HG03064 (cell line): ENCODE data around the gene SERPINA6.
"Not testable (repeated sequence)": the region's sequence is repeated elsewhere in the genome, so short reads cannot be mapped to it uniquely, and the experiment has no call there.

Experiments
- ATAC-seq: cut with Tn5 transposase; IDR thresholded peaks from one replicate; pipeline ENCODE4 v1.9.1; 2021; ENCODE audit warnings: low read depth; ENCODE audit not compliant: unreplicated experiment

Gene SERPINA6

DNA sequence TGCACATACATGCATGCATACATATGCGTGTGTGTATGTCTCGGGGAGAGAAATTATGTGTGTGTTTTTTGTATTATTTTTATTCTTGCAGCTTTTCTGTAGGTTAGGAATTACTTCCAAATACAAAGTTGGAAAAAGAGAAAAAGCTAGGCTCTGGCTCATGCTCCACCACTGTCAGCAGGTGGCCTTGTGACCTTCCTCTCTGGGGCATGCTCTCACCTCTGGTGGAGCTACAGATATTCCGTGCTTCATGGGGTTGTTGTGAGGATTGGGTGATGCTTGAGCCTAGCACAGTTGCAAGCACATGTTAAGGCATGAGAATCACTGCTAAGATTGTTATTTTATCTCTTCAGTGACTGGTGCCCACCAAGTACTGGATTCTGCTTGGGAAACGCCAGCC lies 6.7 kb upstream of the SERPINA6 start:
- ATAC-seq: no peak

DNA sequence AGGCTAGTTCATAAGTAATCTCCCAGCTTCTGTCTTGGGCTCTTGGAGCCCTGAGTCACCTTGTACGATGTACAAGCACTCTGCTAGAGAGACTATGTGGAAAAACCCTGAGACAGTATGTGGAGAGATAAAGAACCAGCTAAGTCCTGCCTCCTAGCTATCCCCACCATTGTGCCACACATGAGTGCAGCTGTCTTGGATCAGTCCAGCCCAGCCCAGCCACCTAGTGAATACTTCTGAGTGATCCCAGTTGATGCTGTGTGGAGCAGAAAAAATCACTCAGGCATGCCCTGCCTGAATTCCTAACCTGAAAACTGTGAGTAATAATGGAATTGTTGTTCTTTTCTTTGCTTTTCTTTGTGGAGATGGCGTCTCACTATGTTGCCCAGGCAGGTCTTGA lies 5.1 kb upstream of the SERPINA6 start:
- no peak for ATAC-seq

GRCh38 chr14:94321421-94322271 lies 1.5 kb downstream of the SERPINA6 start:
- ATAC-seq: no peak

DNA sequence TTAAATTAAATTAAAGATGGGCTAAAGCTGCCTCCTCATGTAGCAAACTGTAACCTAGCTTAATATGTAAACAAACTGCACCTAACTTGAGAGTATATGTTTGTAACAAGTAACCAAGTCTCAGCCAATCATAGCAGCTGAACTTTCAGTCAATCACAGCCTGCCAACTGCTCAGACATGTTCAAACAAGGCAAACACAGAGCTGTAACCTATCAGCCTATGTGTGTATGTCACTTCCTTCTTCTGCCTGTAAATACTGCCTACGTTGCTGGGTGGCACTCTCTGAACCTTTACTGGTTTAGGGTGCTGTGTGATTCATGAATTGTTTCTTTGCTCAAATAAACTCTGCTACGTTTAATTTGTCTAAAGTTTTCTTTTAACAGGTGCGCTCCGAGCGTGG lies 2.9 kb downstream of the SERPINA6 start:
- no peak for ATAC-seq

DNA sequence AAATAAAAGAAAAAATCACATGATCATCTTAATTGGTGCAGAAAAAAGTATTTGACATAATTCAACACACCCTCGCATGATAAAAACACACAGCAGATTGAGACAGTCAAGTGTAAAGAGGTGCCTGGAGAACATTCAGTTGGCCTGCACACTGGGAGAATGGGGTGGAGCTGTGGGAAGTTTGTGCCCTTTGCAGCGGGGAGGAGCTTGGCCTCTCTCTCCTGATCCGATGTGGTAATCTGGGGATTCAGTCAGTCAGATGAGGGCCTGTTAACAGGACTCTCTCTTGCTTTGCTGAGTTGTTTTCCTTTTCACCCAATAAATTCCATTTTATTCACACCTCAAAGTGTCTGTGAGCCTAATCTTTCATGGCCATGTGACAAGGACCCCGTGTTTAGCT lies 5.9 kb downstream of the SERPINA6 start:
- no peak for ATAC-seq

DNA sequence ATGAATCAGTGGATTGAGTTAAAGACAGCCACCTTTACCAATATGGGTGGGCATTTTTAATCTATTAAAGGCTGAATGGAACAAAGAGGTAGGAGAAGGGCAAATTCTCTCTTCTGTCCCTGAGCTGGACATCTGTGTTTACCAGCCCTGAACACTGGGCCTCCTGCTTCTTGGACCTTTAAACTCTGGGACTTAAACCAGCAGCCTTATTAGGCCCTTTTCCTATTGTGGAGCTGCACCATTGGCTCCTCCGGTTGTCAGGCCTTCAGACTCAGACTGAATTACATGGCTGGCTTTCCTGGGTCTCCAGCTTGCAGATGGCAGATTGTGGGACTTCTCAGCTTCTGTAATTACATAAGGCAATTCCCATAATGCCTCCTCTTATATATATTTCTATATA lies 6.4 kb downstream of the SERPINA6 start:
- no peak for ATAC-seq

GRCh38 chr14:94314890-94315289 lies 8.2 kb downstream of the SERPINA6 start:
- ATAC-seq: no peak

GRCh38 chr14:94313991-94314655 lies 9.0 kb downstream of the SERPINA6 start:
- ATAC-seq: no peak

GRCh38 chr14:94312481-94313246 lies 10.5 kb downstream of the SERPINA6 start:
- ATAC-seq: no peak

DNA sequence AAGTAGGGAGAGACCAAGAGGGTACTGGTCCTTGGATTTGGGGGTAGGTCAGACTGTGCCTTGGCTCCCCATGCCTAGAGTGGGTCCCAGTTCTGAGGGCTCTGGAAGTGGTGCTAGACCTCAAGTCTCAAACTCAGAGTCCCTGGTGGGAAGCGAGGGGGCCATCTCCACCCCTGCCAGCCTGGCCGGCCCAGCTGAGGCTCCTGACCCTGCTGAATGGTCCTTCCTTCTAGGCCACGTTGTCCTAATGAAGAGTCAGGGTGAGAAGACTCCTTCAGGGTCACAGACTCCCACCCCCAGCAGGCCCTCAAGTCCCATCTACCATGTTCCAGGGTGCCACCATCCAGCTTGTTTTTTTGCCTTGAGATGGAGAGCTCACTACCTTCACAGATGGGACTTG lies 12.9 kb downstream of the SERPINA6 start:
- no peak for ATAC-seq

DNA sequence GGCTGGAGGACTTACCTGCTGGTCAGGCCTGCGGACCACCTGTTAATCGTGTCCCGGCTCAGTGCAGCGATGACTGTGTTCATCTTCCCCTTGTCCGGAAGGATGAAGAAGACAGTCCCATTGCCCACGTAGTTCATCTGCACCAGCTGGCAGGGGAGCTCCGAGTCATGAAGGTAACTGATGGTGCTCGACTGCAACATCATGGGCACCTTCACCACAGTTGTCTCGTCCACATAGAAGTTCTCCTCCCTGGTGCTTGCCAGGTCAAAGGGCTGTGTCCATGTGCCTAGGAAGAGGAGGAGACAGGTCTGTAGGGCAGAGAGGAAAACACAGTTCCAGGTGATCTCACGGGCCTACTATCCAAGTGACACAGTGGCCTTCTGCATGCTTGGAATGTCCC lies 13.4 kb downstream of the SERPINA6 start:
- ATAC-seq: no peak

DNA sequence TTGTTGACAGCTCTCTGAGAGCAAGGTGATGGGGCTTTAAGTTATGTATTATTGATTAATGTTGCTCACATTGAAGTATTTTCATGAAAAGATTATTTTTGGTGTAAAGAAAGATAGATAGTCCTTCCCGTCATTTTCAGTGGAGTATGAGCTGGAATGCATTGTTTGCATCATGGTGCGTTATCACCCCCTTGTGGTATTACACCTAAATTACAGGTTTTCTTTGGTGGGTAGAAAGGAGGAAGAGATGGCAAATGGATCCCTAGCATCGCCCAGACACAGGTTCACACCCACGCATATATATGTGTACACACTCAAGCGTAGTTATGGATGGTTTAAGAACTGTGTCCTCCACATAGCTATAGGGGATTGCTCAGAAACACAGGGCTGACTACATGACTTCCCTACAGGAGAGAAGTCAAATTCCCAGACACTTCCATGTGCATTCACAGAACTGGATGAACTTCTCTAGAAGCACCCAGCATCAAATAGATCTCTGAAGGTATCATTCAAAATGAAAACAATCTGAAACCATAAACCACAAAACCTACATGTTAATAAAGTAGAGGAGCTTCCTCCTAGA lies 15.6 kb downstream of the SERPINA6 start:
- no peak for ATAC-seq

DNA sequence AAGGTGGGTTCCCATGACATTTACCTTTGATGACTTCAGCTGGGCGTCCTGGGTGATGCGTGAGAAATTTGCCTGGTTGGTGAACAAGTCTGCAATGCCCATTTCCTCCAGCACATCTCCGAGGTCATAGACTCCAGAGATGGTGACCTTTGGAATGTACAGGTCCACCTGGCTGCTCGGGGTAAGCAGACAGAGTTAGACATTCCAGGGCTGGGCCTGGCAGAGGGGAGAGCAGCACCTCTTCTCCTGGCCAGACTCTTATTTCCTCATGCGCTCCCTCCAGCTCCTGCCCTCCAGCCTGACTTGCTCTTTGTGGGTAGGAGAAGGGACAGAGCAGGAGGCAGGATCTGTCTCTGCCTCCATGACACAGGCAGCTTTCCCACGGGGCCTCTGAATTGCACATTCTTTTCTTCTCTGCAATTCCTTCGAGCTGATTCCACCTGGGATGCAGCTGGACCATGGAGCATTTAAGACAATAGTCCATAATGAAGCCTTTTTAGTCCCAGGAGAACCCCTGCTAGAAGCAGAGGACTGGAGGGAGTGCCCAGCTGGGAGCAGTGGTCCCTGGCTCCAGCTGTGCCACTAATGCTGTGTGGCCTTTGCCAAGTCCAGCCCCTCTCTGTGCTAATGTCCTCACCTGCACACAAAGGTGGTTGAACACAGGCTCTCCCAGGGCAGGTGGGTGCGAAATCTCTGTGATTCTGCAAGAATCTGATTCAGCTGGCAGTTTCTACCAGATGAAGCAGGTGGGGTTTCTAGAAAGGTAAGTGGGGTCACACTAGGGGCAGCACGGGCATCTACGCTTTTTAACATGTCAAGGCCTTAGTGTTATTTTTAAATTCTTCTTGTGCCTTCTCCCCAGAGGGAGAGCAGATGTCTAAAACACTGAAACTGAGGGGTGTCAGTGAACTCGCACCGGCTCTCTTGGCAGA lies 16.8 kb downstream of the SERPINA6 start:
- no peak for ATAC-seq

- no peak for ATAC-seq
Measured at GRCh38 chr14:94305620-94306019, 17.5 kb downstream of the SERPINA6 start.

DNA sequence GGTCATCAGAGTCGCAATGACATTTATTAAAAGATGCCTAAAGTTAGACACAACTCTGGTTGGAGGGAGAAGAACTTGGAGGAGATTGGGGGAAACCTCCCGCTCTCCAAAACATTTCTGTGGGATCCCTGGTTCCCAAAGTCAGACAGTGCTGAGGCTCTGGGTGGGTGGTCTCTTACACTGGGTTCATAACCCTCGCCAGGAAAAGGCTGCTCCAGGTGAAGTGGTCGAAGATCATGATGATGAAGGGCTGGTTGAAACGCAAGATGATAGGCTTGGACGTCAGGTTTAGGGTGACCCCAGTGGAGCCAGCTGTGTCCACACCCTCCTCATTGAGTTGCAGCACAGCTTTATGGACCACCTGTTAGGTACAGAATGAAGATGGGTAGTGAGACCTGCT lies 18.9 kb downstream of the SERPINA6 start:
- ATAC-seq: no peak

DNA sequence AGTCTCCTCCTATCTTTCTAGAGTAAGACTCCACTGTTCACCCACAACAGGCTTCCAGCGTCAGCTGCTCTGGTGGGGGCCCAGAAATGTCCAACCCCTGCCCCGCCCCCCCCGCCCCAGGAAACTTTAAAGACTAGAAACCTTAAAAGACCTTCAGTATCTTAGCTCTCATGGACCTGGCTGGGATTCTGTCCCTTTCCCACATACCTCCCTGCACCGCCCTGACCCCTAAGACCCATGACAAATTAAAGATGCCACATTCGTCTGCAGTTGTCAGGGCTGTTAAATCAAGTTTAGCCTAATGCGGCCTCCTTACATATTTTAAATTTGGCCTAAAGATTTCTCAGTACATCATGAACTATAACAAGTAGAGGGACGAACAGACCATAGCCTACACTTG lies 20.0 kb downstream of the SERPINA6 start:
- no peak for ATAC-seq

- no peak for ATAC-seq
Measured at GRCh38 chr14:94298130-94298529, 25.0 kb downstream of the SERPINA6 start.

GRCh38 chr14:94296181-94296545 lies 27.0 kb downstream of the SERPINA6 start:
- not testable (repeated sequence) for ATAC-seq

DNA sequence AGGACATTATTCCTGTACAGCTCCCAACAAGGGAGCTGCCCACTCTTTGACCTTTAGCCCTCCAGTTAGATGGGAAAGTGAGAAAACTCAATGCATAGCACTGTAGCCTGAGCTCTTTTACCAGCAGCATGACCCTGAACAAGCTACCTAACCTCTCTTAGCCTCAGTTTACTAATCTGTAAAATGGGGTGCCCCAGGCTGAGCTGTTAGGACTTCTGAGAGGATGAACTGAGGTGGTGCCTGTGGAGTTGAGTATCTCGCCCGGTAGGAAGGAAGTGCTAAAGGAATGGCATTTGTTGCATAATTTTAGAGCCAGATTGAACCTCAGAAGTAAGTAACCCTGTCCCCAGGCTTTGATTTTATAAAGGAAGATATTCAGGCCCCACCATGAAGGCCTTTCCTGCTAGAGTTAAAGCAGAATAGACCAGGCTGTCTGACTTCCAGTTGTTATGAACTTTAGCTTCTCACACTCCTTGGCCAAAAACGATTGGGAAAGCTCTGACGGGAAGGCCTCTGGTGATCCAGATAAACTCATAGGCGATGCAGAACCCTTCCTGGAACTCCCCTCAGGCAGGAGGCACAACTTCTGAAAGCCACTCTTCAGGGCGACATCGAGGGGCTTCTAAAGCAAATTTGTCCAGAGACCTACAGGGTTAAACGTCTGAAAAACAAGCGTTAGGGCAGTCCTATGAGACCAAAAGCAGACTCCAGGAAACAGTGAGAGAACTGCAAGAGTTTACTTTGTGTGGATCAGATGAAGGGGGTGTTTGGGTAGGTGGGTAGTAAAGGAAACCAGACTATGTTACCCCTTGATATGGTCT lies 27.6 kb downstream of the SERPINA6 start:
- ATAC-seq: no peak
